ENCODE data around the gene GCK. TPM values are rescaled to one million over a fixed set of nuclear protein-coding genes. Genes with fewer than 3 reads are reported as not detected.
A peak's percentile ranks its signal among the peaks of the same experiment; 100 is the strongest.

GCK gene
- polyA plus RNA-seq, 1 of the 3 experiments (the other 2 are of a cell fraction): 1.6 TPM

- WGBS (ENCODE audit: low lambda C conversion rate): 1% methylated on average over 41 of the region's 58 CpGs
- H3K4me3 ChIP-seq (ENCODE audit: low read depth in 2 of 2, low read length in 1 of 2): peak within 1 kb of the TSS; percentile 92 to 99
- no peaks in the 10 kb centered on the region for H3K9me3 ChIP-seq
- peaks cover 45% of the 10 kb centered on the region for H4K20me1 ChIP-seq (ENCODE audit: insufficient read depth)
- peak within 1 kb of the TSS; percentile 93 for H3K4me2 ChIP-seq
- H3K79me2 ChIP-seq (ENCODE audit: insufficient read depth): peaks cover 52% of the 10 kb centered on the region
- H3K27me3 ChIP-seq (ENCODE audit: insufficient read depth): peaks cover 6% of the 10 kb centered on the region; the same call in 1 of the 2 replicates
- ChIA-PET POLR2A (interaction anchor here (0.6 to 1.8 kb wide), 13 partner anchors 12 to 684 kb away, joined by 3 to 8 read pairs (median 4); partner anchors contain the start of genes DBNL, NUDCD3 and POLD2), CTCF (interaction anchor here (0.6 to 3.2 kb wide), 27 partner anchors 9 to 935 kb away, joined by 3 to 32 read pairs (median 4); partner anchors contain the start of gene POLD2)
- peak within 1 kb of the TSS; percentile 80 to 85 for H3K27ac ChIP-seq (ENCODE audit: low read depth in 2 of 2, low read length in 1 of 2)
- peak within 1 kb of the TSS; percentile 84; the same call in 1 of the 2 replicates for H2AFZ ChIP-seq (ENCODE audit: low read depth)
- peaks cover 27 to 28% of the 10 kb centered on the region in 2 experiments for H3K36me3 ChIP-seq (replicated peaks in 1 of 2; ENCODE audit: control insufficient read depth in 1 of 2, insufficient read depth in 2 of 2, low read length in 1 of 2)
- peaks cover 5 to 16% of the 10 kb centered on the region in 2 experiments; a peak in 2 of 4 replicates for H3K4me1 ChIP-seq (ENCODE audit: control insufficient read depth in 1 of 2, insufficient read depth in 2 of 2, low read depth in 1 of 2, low read length in 1 of 2)
- peak; percentile 99 for DNase-seq
- peaks cover 2% of the 10 kb centered on the region for H3F3A ChIP-seq (replicated peaks; ENCODE audit: insufficient read depth)
- no peaks in the 10 kb centered on the region for H3K9me2 ChIP-seq
- H3K9ac ChIP-seq: peak within 1 kb of the TSS; percentile 97
- no peak for TF ChIP-seq TEAD4 (IDR thresholded peaks at IDR 0.05; ENCODE audit: borderline replicate concordance, insufficient read depth)
- TF ChIP-seq EP300 (IDR thresholded peaks at IDR 0.05; ENCODE audit: borderline replicate concordance in 1 of 2, low read depth in 1 of 2, low read length in 1 of 2): no peak; a peak in 1 of 4 replicates
- TF ChIP-seq RCOR1 (IDR thresholded peaks at IDR 0.05; ENCODE audit: low read length): peak; percentile 52
- no peak for TF ChIP-seq ZBTB33 (IDR thresholded peaks at IDR 0.05; ENCODE audit: borderline replicate concordance, low read depth)
- TF ChIP-seq RXRA (IDR thresholded peaks at IDR 0.05; ENCODE audit: borderline replicate concordance, low read depth): no peak
- no peak for TF ChIP-seq JUND (IDR thresholded peaks at IDR 0.05)
- TF ChIP-seq POLR2AphosphoS5 (IDR thresholded peaks at IDR 0.05; ENCODE audit: low read depth, low read length): peak; percentile 97
- no peak for TF ChIP-seq FOXJ3 (CRISPR knock-in tag; IDR thresholded peaks at IDR 0.05)
- no peak for TF ChIP-seq FOSL2 (IDR thresholded peaks at IDR 0.05; ENCODE audit: borderline replicate concordance, low read depth)
- no peak for TF ChIP-seq NRF1 (IDR thresholded peaks at IDR 0.05; ENCODE audit: low read depth, low read length)
- TF ChIP-seq CHD2 (IDR thresholded peaks at IDR 0.05; ENCODE audit: low read length, partially characterized antibody): peak; percentile 92
- TF ChIP-seq PBX3 (IDR thresholded peaks at IDR 0.05): no peak
- TF ChIP-seq CTCF (IDR thresholded peaks at IDR 0.05): peak; percentile 69
- peak; percentile 98 for TF ChIP-seq SIN3A (IDR thresholded peaks at IDR 0.05; ENCODE audit: borderline replicate concordance, low read depth, low read length)
- peak; percentile 99 for TF ChIP-seq TAF1 (IDR thresholded peaks at IDR 0.05; ENCODE audit: borderline replicate concordance, low read depth, low read length)
- no peak for TF ChIP-seq IRF3 (IDR thresholded peaks at IDR 0.05; ENCODE audit: low read depth, low read length)
- peak; percentile 30; the same call in 1 of the 2 replicates for TF ChIP-seq REST (IDR thresholded peaks at IDR 0.05; ENCODE audit: low read depth, low read length)
- TF ChIP-seq RAD21 (IDR thresholded peaks at IDR 0.05; ENCODE audit: low read length): peak; percentile 31; the same call in 1 of the 2 replicates
- no peak for TF ChIP-seq MEF2A (IDR thresholded peaks at IDR 0.05; ENCODE audit: borderline replicate concordance, low read depth)
- TF ChIP-seq MXI1 (IDR thresholded peaks at IDR 0.05; ENCODE audit: low read depth, low read length): peak; percentile 90
- no peak for TF ChIP-seq FOXM1 (IDR thresholded peaks at IDR 0.05; ENCODE audit: low read depth)
- no peak for TF ChIP-seq GATA2 (CRISPR knock-in tag; IDR thresholded peaks at IDR 0.05)
Measured at GRCh38 chr7:44200699-44201461, 11.6 kb upstream of the GCK start, which contains the start of gene YKT6. Gene YKT6 (plus strand): TSS chr7:44200978. CDS start chr7:44201136, 158 bp downstream.

All from SK-N-SH (cell line).